Prostate gland (tissue), 2 donors: ENCODE results near the gene VPS37B.

Experiments
- CTCF ChIP-seq, 4 experiments: fragments of 200-600 bp in 2 of 4; fragments of 450-650 bp in 2 of 4; sonication (generic) in 2 of 4; IDR thresholded peaks; 1 replicate in 3 of 4; 2 replicates in 1 of 4; pipeline ENCODE4 v1.5.1; 2016 to 2019; ENCODE audit warnings: antibody characterized with exemption in 4 of 4, mild to moderate bottlenecking in 2 of 4, moderate library complexity in 2 of 4
- POLR2A ChIP-seq: fragments of 450-650 bp; IDR thresholded peaks from one replicate; pipeline ENCODE4 v1.6.1; 2016; ENCODE audit warnings: antibody characterized with exemption, mild to moderate bottlenecking
- POLR2AphosphoS5 ChIP-seq: sonication (generic); formaldehyde crosslinking; IDR thresholded peaks from one replicate; pipeline ENCODE4 v1.6.1; 2017; ENCODE audit warnings: antibody characterized with exemption

GRCh38 chr12:122835750-122836026 lies 60.2 kb downstream of the VPS37B start:
- TF ChIP-seq POLR2A, result no peak
- no peak for TF ChIP-seq CTCF (IDR thresholded peaks at IDR 0.05)
- no peak for TF ChIP-seq POLR2AphosphoS5
